NCI-H2196 (cell line): ENCODE measurements around the gene DNAH9.
"Not testable (repeated sequence)": the region's sequence is repeated elsewhere in the genome, so short reads cannot be mapped to it uniquely, and the experiment has no call there.

ENCODE experiments used
- DNase-seq: peaks from one replicate; lab custom pipeline; 2025; ENCODE audit not compliant: unreplicated experiment; lab: John Stamatoyannopoulos, UW

Gene DNAH9

DNA sequence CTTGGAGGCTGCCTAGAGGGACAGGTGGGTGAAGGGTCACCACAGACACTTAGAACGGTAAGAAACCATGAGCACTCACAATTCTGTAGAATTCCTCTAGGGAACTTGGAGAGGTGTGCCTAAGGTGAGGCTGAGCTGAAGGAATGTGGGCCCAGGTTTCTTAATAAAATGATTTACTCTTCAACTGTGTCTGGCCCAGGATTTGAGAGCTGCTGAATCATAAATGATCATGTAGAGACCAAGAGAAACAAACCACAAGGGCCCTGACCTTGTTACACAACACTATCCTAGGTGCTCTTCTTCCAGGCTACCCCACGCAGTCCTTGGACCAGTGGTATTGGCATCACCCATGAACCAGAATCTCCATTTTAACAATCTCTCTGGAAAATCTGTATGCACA lies 371.3 kb downstream of the DNAH9 start:
- no peak for DNase-seq

- DNase-seq = not testable (repeated sequence)
Observed at GRCh38 chr17:11972741-11973140, 374.5 kb downstream of the DNAH9 start.

DNA sequence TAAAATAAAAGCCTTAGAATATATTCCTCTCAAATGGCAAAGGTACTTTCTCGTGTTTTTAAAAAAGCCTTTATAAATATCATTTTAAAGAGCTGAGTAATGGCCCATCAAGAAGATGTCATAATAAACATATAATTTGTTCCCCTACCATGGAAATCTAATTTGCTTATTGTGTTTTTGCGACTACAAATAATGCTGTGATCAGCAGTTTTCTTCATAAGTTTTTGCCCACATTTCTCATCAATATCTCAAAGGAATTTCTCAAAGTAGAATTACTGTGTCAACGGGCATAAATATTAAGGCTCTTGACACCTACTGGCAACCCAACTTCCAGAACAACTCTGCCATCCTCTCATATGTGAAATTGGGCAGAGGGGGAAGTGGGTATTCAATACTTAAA lies 381.5 kb downstream of the DNAH9 start:
- DNase-seq = no peak

GRCh38 chr17:11980813-11981212 lies 382.5 kb downstream of the DNAH9 start:
- DNase-seq = no peak

GRCh38 chr17:11981862-11982261 lies 383.6 kb downstream of the DNAH9 start:
- DNase-seq = no peak

- DNase-seq = no peak
Observed at GRCh38 chr17:11986179-11986941, 388.1 kb downstream of the DNAH9 start.

GRCh38 chr17:11986942-11987329 lies 388.7 kb downstream of the DNAH9 start:
- DNase-seq = peak; percentile 6

- DNase-seq = no peak
Observed at GRCh38 chr17:11990363-11990983, 392.2 kb downstream of the DNAH9 start.

DNA sequence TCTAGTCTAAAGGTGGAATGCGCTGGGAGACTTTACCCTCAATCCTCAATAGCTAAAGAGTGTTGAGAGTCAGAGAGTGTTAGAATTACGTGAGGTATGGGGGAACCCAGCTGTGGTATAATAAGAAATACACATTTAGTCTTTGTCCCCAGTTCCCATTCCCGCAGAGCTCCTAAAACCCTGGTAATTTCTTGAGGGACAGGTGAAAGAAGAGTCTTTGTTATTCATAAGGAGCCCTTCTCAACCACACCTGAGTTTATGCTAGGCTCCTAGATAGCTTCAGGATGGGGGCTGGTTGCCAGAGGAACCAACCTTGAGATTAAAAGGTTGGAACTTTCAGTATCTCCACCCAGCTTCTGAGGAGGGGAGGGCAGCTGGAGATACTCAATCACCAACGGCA lies 393.2 kb downstream of the DNAH9 start:
- no peak for DNase-seq

- DNase-seq = peak; percentile 5
Observed at GRCh38 chr17:11996722-11997146, 398.5 kb downstream of the DNAH9 start.

- DNase-seq = peak; percentile 86
Observed at GRCh38 chr17:11997147-11997971, 399.1 kb downstream of the DNAH9 start, which contains the start of gene ZNF18. ZNF18 (minus strand) TSS chr17:11997475; CDS start chr17:11992829, 4,646 bp downstream.

GRCh38 chr17:11997972-11998233 lies 399.6 kb downstream of the DNAH9 start:
- no peak for DNase-seq

DNA sequence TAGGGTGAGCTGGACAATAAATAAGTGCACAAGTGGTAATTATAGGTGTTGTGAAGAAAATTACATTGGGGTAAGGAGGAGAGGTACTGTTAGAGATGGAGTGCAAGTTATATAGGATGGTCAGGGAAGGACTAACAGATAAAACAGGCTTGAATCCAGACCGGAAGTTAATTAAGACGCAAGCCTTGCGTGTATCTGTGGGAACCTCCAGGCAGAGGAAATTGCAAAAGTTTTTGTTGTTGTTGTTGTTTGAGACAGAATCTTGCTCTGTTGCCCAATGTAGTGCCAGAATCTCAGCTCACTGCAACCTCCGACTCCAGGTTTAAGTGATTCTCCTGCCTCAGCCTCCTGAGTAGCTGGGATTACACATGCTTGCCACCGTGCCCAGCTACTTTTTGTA lies 401.4 kb downstream of the DNAH9 start:
- DNase-seq = no peak

DNA sequence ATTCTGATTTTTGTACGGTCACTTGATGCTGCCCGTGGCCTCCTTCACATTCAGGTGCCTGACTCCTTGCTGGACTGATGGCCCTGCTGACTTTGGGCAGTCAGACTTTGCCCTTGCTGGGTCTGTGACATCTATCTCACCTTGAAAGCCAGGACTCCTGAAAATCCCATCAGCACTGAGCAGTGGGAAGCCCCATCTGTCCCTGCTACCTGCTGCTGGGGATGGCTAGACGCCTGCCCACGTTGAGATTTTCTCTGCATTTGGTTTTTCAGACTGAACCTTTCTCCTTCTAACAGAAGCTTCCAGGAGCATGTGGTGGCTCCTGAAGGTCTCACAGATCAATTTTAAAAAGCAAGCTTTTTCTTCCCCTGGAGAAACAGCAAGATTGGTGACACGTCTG lies 409.2 kb downstream of the DNAH9 start:
- DNase-seq = no peak
